HG03342 (cell line): ENCODE results near the gene LMX1B.
"Not testable (repeated sequence)": the region's sequence is repeated elsewhere in the genome, so short reads cannot be mapped to it uniquely, and the experiment has no call there.

Experiments
- ATAC-seq: cut with Tn5 transposase; IDR thresholded peaks from one replicate; pipeline ENCODE4 v1.9.1; 2021; ENCODE audit warnings: mild to moderate bottlenecking, moderate library complexity; ENCODE audit not compliant: unreplicated experiment

The LMX1B gene

GRCh38 chr9:126704892-126705766 lies 91.4 kb downstream of the LMX1B start:
- ATAC-seq = no peak

DNA sequence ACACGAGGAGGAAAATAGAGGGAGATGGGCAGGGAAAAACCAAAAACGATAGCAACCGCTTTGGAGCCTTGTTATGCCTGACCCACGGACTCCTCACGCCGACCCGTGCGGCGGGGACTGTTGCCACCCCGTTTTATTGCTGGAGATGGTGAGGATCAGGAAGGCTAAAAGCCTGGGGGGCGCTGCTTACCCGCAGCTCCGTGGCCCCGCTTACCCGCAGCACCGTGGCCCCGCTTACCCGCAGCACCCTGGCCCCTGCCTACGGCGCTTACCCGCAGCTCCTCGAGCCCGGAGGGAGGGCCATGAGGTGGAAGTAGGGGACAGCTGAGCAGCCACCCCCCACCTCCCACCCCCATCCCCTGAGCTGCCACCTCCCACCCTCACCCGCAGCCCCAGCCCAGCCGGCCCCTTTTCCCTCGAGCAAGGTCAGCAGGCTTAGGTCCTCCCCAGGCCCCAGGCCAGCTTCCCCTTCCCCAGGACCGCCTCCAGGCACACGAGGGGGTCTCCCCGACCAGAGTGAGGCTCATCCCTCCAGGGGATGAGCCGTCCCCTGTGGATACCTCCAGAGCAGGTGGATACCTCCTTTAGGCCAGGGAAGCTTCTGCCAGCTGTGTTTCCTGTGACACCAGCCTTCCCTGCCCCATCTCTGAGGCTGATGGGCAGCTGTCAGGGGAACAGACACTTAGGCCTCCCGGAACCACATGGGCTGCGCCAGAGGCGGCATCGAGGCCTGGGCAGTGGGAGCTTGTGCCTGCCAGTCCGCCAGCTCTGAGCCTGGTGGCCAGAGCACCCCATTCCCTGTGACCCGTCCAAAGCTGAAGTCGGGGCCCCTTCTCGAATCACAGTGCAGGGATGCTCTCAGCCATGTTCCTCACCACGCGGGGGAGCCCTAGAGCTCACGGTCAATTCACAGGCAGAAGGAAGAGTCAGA lies 92.3 kb downstream of the LMX1B start:
- ATAC-seq = no peak

DNA sequence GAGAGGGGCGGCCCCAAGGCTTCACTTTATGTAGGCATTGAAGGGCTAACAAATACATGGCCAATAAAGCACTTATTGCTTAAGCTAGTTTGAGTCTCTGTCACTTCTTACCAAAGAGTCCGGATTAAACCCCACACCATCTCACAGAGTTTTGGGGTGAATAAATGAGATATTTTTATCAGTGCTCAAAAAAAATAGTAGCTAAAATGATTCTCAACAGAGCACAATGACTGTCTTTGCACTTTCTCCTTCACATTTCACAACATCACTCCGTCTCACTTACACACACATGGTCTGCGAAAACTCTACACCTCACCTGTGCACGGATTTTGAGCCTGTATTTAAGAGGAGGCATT lies 92.9 kb downstream of the LMX1B start:
- ATAC-seq = no peak

DNA sequence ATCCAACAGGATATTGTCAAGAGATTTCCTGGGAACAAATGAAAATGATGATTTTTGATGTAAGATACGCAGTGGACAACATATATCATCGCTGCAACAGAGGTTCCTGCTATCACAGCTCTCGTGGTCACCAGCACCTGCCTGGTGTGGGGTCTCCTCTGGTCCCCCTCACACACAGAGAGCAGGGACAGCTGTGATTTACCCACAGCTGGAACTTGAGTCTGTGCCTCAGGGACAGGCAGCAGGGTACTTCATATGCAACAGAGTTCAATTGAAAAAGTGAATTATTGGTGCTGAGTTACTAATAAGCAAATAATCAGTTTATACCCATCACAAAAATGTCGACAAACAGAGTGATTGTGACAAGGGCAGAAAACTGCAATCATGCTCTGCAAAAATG lies 93.4 kb downstream of the LMX1B start:
- no peak for ATAC-seq

DNA sequence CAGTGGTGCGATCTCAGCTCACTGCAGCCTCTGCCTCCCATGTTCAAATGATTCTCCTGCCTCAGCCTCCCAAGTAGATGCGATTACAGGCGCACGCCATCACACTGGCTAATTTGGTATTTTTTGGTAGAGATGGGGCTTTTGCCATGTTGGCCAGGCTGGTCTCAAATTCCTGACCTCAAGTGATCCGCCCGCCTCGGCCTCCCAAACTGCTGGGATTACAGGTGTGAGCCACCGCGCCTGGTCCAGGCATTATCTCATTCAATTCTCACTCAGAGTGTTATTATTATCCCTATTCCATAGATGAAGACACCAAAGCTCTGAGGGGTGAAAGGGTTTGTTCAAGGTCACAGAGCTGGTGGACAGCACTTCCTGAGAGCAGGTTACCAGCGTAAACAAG lies 94.0 kb downstream of the LMX1B start:
- not testable (repeated sequence) for ATAC-seq

DNA sequence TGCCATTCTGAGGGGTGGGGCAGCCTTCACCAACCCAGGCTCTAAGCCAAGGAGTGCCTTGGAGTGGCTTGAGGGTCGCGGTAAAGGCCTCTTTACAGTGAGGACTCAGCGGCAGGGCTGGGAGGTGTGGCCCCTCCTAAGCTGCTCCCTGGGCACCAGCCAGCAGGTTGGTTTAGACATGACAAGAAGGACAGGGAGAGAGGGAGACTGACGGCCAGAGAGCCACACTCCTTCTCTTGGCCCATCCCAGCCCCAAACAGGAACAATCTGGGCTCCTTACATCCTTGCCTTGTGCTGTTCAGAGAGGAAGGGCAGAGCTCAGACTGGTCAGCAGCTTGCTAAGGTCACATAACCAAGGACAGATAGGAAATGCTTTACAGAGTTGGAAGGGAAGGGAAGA lies 94.5 kb downstream of the LMX1B start:
- ATAC-seq = no peak

GRCh38 chr9:126709241-126709640 lies 95.5 kb downstream of the LMX1B start:
- ATAC-seq = no peak

DNA sequence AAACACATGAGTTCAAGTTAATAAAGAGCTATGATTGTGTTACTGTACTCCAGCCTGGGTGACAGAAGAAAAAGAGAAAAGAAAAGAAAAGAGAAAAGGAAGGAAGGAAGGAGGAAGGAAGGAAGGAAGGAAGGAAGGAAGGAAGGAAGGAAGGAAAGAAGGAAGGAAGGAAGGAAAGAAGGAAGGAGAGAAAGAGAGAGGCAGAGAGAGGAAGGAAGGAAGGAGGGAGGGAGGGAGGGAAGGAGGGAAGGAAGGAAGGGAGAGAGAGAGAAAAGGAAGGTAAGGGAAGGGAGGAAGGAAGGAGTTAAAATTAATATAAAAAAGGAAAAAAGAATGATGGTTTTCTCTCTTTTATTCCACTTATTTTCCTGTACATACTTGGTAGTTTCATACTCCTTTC lies 101.7 kb downstream of the LMX1B start:
- no peak for ATAC-seq

DNA sequence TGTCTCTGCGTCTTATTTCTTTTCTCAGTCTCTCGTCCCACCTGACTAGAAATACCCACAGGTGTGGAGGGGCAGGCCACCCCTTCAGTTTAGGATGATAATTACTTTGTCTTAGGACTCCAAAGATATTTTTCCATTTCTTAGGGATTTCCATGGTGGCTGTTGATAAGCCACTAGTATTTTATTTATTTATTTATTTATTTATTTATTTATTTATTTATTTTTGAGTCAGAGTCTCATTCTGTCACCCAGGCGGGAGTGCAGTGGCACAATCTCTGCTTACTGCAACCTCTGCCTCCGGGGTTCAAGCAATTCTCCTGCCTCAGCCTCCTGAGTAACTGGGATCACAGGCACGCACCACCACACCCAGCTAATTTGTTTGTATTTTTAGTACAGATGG lies 103.7 kb downstream of the LMX1B start:
- not testable (repeated sequence) for ATAC-seq

DNA sequence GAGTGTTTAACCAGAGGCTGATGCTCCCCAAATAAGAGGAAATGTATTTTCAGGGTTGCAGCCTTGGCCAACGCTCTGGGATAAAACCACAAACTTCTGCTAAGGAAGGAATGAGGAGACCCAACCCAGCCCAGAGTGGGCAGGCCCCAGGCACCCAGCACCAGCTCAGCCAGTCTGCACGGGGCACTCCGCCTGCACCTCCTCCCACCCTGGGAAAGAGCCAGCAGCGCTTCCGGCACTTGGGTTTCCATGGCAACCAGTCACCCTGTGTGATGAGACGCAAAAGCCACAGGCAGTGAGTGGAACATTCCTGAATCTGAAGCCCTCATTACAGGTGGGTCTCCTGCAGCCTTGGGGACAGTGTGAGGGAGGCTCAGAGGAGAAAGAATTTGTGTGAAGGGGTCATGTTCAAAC lies 105.9 kb downstream of the LMX1B start:
- peak; percentile 46 for ATAC-seq

DNA sequence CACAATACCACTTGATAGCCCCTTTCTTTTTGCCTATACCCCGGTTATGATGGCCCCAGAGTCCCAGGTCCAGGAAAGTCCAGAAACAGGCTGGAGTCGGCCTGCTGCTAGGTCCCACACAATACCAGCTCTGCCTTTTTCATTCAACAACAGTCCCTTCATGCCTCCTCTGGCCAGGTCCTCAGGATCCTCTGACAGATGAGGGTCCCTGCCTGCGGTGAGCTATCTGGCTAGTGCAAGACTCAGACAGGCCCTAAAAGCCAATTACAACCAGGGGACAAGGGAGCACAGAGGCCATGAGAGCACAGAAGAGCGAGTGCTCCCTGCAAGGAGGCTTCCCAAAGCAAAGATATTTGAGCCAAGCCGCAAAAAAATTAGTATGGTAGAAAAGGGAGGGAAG lies 106.3 kb downstream of the LMX1B start:
- no peak for ATAC-seq

- no peak for ATAC-seq
Measured at GRCh38 chr9:126720661-126721563, 107.2 kb downstream of the LMX1B start.

- no peak for ATAC-seq
Measured at GRCh38 chr9:126721564-126721981, 107.8 kb downstream of the LMX1B start.

DNA sequence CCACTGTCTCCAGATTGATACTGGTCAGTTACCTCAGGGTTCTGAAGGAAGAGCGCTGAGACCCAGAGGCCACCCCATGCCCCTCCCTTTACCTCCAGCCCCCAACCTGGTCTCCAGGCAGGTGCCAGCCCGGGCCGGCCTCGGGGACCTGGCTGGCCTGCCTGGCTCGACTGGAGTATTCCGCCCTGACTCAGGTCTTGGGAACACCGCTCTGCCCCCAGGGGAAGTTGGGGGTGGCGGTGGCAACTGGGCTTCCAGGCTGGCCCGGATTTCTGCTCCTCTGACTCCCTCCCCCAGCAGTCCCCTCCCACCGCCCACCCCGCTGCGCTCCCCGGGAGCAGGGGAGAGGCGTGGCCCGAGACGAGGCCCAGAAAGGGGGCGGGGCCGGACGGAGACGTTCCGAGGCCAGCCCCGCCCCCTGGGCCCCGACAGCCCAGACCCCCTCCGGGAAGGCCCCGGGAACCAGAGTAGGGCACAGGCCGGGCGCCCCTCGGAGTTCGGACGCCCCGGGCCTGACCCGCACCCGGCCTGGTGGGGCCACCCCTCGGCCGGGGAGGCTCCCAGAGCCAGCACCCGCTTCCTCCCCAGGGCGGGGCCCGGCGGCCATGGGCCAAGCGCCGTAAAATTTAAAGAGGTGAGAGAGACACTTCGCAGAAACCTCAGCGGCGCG lies 108.7 kb downstream of the LMX1B start:
- peak; percentile 68 for ATAC-seq

DNA sequence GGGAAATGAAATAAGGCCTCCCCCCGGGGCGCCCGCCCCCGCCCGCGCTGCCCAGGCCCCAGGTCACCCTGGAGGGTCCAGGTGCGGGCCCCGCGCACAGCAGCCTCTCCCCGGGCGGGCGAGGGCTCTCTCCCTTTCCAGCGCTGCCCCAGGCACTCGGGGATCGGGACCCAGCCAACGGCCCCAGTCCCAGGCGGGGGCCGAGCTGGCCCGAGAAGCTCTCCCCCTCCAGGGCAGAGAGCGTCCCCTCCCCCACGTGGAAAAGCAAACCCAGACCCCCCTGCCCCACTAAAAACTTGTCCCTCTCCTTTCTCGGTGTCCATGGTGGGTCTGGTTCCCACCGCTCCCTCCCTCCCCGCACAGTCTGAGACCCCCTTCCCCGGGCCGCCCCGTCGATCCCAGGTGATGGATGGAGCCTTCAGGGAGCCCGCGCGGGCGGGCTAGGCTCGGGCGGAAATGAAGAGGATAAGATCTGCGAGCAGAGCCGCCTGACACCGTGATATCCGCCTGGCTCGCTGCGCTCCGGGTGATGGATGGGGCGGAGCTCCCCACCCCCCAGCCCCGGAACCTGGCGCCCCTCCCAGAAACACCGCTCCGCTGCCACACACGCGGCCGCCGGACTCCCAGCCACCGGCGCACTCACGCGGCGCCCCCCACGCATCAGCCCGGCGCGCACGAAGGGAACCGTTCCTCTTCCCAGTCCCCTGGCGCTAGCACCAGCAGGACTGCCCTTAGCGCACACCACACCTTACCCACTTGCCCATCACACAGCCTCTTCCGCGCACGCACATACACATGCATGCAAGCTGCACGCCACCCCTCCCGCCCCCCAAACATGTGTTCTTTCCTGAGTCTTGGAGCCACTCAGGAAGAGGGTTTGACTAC lies 109.4 kb downstream of the LMX1B start:
- ATAC-seq = no peak

- no peak for ATAC-seq
Measured at GRCh38 chr9:126723807-126724172, 110.1 kb downstream of the LMX1B start.

DNA sequence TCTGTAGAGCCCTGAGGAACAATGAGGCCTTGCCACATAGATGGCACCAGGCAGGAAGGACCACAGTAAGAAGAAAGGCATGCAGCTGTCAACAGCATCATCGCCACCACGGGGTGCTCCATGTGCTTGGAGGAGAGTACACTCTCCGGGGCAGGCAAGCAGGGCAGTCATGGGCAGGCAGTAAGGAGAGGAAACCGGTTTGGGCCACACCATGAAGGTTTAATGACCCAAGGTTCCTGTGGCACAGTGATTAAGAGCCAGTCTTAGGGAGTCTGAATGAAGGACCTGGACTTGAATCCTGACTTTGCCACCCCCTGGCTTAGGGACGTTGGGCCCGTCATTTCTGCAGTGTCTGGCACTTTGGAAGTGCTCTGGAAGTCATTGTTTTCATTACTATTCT lies 110.5 kb downstream of the LMX1B start:
- no peak for ATAC-seq

DNA sequence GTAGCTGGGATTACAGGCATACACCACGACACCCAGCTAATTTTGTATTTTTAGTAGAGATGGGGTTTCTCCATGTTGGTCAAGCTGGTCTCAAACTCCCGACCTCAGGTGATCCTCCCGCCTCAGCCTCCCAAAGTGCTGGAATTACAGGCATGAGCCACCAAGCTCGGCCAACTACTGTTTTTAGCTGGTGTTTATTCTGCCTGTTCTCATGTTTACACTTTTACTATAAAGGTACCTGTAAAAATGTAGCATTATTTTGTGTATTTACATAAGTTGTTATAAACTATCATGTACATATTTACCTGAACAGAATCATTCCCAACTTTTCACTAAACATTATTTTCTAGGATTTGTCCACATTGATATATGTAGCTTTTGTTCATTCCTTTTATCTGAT lies 111.8 kb downstream of the LMX1B start:
- not testable (repeated sequence) for ATAC-seq

GRCh38 chr9:126728210-126728609 lies 114.5 kb downstream of the LMX1B start:
- ATAC-seq = not testable (repeated sequence)
